Right kidney (tissue), 9 donors: ENCODE data around the gene MAML3.

Experiments used
- DNase-seq: peaks from one replicate; pipeline ENCODE4 v3.0.0-alpha.2; 2016
- long read RNA-seq, 8 donors: transcript quantifications; one replicate each; lab custom pipeline, GENCODE V29; 2026

The MAML3 gene
- long read RNA-seq, donor 1, partial matches to known transcripts, result 5 of 5 reads
- long read RNA-seq, donor 1, other reads (novel, unspliced or antisense), result 0 of 5 reads
- long read RNA-seq, donor 2, result 0 reads
- long read RNA-seq, donor 3, result 0 reads
- long read RNA-seq, donor 4, full-length matches to known transcripts, result 1 of 6 reads
- long read RNA-seq, donor 4, partial matches to known transcripts, result 5 of 6 reads
- long read RNA-seq, donor 4, other reads (novel, unspliced or antisense), result 0 of 6 reads
- long read RNA-seq, donor 5, result 0 reads
- long read RNA-seq, donor 6, partial matches to known transcripts, result 5 of 5 reads
- long read RNA-seq, donor 6, other reads (novel, unspliced or antisense), result 0 of 5 reads
- long read RNA-seq, donor 7, partial matches to known transcripts, result 15 of 15 reads
- long read RNA-seq, donor 7, other reads (novel, unspliced or antisense), result 0 of 15 reads
- long read RNA-seq, donor 8, result 0 reads

DNA sequence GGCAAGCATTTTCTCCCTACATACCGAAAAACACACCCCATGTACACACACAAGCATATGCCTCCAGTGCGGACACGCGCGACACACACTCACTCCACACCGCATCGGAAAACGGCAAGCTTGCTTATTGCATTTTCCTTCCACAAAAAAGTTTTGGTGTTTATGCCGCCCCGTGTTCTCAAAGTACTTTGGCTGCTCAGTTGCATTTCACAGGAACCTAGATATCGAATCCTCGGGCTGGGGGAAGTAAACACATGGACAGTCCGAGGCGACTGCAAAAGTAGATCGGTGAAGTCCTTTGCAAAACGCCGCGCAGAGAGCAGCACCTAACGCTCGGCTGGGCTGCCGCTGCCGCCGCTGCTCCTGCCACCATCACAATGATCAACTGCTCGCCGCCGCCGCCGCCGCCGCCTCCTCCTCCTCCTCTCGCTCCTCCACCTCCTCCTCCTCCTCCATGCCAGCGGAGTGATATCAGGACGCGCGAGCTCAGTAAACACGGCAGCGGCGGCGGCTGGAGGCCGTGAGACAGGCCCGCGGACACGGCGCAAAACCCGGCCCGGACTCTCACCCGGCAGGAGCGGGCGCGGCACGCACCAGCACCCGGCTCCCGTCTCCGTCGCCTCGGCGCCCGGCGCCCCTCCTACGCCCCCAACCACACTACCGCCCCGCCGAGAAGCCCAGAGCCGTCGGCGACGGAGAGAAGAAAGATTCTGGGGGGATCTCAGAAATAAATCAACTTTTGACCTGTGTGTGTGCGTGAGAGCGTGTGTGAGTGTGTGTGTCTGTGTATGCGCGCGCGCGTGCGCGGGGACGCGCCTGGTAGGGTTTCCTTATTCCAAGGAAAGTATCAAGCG, at the start of gene MAML3:
Gene MAML3 (minus strand): TSS at position 467 of the 854 bp plus-strand sequence. CDS start 857 bp downstream, outside the sequence.
- peak; percentile 97 for DNase-seq

DNA sequence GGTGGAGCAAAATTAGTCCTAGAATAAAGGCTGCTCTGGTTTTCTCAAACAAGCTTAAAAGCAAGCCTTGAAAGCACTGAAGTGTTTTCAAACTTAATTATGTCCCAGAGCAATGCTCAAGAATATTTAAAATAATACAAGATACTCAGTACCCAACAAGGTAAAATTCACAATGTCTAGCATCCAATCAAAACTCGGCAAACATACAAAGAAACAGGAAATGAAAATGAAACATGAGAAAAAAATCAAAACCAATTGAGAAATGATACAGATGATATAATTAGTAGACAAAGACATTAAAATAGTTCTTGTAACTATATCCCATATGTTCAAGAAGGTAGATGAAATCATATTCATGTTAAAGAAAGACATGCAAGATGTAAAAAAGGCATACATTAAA, 45.0 kb upstream of the MAML3 start:
- no peak for DNase-seq

DNA sequence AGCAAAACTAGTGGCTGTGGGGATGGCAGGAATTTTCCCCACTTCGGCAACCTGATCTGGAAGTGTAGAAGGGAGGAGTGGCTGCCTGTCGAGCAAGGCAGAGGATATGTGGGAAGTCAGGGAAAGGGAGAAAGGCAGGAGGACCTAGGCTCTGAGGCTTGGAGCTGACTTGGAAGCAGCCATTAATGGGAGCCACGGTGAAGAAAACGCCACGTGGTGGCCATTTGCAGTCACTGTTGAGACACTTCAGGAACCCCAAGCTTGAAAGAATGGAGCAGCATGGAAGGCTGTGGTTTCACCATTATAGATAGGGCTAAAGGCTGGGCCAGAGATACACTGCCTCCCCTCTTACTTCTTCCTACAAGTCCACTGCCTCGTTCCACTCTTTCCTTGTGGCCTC, 41.8 kb upstream of the MAML3 start:
- no peak for DNase-seq

DNA sequence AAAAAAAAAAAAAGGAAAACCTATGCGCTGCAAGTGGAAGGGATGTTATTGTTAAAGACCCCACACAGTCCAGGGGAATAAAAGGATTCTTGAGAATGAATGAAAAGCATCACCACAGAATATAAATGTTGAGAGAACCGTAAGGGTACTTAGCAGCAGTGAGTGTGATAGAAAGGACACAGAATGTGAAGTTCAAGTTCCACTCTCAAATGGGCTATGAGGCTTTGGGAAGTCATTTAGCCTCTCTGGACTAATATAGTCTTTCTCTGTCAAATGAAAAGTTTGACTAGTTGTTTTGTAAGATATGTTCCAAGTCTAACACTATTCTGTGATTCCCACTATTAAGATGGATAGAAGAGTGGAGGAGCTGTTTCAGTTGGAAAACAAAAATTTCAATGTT, 35.8 kb upstream of the MAML3 start:
- DNase-seq, result no peak

DNA sequence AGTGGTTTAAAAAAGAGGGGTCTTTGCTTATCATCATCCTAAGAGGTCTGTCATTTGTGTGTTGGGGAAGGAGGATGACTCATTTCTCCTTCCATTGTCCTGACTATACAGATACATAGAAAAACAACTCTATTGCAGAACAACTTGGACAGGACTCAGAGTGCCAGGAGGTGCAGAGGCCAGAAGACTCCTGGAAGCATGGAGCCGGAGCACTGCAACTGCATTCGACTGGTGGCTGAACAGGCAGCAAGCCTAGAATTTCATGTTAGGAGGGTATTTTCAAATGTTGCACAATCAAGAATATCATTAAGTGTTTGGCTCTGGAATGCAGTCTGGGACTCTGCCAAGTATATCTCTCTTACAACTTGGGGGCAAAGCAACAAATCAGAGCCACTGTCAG, 35.0 kb upstream of the MAML3 start:
- no peak for DNase-seq

DNA sequence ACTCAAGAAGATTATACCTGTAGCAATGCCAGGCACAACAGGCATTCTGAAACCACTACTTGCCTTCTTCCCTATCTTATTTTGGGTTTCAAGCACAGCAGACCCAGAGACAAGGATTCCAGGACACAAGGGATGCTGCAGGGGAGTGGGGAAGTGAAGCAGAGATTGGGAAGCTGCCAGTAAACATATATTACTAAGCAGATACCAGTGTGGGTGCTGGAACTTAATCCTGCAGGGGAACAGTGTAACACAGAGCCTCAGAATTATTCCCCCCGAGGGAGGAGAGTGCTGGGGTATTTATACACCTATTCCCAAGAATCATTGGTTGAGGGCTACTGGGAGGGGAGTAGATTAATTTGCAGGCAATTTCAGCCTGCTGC, 33.3 kb upstream of the MAML3 start:
- DNase-seq, result no peak

DNA sequence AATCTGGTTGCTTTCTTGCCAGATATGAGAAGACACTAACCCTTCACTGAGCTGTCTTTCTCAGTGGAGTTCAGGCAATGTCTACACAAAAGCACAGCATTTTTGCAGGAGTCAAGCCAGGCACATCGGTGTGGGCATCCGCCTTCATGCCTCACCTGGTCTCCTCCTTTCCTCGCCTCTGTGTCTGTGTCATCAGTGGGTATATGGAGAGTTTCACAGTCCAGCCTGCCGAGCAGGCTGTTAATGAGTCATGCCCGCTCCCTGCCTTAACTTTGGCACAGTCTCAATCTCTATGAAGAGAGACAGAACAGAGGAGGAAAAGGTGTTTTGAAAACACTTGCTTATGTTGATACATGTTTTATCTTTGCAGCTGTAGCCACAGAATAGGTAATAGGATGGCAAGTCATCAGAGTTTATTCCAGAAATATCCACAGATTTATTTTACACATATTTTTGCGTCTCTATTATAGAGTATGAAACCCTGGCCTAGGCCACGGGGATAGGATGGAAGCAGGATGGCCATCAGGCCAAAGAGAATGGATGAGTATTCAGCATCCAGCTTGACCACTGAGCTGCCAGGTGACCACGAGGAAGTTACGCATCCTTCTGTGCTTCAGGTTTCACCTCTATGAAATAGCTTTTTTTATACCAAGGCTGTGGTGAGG, 32.8 kb upstream of the MAML3 start:
- DNase-seq, result no peak

DNA sequence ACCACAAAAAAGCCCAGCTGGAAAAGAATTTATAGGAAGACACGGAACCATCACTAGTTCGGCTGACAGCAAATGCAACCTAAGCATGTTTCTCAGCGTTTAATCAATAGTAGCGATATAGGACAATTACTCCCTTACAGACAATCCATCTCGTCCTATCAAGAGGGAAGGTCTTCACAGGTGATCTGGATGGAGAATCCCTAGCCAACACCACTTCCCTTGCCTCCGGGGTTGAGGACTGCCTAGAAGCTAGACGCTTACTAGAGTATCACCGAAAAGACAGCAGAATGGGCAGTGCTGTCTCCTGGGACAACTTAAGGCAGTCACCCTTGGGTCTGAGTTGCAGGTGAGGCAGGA, 32.1 kb upstream of the MAML3 start:
- no peak for DNase-seq

GRCh38 chr4:140185412-140186081, 31.6 kb upstream of the MAML3 start:
- no peak for DNase-seq

DNA sequence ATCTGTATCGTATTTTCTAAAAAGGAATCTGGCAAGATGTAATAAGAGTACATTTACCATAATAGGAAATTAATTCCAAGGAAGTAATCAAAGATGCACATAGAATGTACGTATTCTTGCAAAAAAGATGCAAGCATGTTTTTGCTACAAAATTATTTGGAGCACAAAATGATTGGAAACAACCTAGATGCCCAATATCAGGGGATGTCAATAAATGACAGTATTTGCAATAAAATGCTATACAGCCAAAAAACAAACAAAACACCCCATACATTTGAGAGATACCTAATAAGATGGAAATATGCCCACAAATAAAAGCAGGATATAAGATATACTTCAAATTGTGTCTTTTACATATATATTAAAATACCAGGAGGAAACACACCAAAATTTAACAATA, 29.3 kb upstream of the MAML3 start:
- no peak for DNase-seq

DNA sequence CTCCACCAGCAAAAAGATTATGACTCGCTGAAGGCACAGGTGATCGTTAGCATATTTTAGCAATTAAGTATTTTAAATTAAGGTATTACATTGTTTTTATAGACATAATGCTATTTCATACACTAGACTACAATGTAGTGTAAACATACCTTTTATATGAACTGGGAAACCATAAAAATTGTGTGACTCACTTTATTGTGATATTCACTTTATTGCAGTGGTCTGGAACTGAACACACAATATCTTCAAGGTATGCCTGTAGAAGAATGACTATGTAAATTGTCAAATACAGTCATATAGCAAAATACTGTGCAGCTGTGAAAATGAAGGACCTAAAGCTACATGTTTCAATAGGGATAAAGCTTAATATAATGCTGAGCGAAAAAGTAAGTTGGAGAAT, 26.6 kb upstream of the MAML3 start:
- no peak for DNase-seq

DNA sequence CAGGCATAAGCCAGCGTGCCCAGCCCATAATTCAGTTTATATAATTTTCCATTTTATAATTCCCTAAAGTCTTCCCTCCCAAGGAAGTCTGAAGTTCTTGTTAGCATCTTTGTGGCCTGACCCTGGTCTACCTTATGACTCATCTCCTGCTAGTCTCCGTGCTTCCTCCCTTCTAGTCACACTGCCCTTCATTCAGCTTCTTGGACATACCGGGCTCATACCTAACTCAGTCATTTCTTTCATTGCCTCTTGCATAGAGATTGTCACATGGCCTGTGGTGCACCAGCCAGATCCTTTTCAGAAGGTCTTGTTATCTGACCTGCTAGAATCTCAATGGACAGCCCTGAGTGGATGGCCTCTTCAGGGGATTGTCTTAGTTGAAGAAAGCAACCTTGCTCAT, 22.8 kb upstream of the MAML3 start:
- no peak for DNase-seq

GRCh38 chr4:140174543-140174942, 20.6 kb upstream of the MAML3 start:
- DNase-seq, result no peak

GRCh38 chr4:140172960-140173359, 19.0 kb upstream of the MAML3 start:
- DNase-seq, result no peak

DNA sequence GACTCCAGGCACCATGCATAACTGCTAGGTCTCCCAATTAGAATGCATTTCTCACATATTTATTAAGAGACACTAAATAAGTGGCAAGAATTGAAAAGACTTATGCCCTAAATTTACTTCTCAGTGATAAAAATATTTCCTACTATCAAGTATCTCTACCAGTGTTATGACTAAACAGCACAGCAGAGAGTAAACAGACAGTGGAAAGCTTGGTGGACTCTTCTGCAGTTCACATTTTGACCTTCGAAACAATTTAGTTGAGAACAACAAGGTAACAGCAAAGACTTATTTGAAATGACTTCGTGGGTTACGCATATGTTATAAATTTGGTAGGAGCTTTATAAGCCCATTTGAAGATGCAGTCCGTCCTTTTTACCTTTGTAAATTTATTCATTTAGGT, 16.3 kb upstream of the MAML3 start:
- no peak for DNase-seq

GRCh38 chr4:140168936-140169335, 15.0 kb upstream of the MAML3 start:
- no peak for DNase-seq

GRCh38 chr4:140168474-140168873, 14.5 kb upstream of the MAML3 start:
- no peak for DNase-seq

DNA sequence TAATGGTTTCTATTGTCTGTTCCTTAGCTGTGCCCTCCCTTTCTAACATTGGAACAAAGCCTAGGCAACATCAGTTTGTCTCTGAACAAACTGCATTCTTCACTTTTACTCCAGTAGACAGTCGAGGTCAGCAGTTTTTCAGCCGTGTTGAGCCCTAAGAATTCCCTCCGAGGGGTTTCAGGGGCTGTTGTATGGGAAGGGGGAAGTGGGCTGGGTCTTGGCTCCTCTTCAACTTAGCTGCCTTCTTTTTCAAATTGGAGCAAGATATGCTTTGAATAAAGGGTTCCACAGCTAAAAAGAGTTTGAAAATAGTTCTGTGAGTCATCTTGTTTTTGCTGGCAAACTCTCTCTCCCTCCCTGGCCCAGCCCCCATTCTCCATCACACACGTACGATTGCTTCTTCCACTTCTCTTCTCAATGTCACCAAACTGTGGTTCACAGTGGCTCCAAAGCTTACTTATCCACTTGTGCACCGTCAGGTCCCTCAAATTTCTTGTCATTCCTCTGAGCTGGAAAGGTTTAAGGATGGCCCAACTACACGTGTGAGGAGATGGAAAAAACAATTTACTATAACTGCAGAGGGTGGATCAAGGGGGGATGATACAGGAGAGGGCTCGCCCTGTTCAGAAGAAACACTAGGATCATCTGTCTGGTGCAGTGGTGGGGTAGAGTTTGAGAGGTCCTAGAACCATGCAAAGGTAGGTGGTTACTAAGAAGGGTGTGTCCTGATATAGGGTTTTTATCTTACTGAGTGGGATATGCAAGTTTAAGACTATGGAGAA, 9.2 kb upstream of the MAML3 start:
- no peak for DNase-seq

- DNase-seq, result no peak
Observed at GRCh38 chr4:140162596-140162995, 8.6 kb upstream of the MAML3 start.

DNA sequence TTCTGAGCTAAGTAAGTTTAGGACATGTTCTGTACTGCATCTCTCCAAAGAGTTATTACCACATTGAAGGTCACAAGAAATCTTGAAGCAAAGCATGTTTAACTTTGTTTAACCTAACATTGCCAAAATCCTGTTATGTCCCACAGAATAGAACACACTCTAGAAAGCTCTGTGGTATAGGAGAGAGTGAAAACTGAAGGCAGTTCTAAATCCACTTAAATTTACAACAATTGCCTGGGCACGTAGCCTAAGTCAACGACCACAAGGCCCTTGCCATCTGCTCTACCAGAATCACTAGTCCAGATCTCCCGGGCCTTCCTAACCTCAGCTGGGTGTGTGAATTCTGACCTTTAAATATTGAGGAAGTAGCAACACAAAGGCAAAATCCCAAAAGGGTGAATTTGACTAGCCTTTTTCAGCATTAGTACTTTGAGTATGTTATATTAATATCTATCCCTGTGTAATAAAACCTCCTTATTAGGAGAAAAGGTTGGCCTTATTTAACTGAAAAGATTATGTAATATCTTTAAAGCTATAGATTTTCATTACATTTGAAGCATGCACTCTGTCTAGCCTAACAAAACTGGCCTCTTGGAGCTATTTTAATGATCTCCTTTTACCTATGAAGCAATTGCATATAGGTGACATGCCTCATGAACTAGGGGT, 4.5 kb upstream of the MAML3 start:
- no peak for DNase-seq

DNA sequence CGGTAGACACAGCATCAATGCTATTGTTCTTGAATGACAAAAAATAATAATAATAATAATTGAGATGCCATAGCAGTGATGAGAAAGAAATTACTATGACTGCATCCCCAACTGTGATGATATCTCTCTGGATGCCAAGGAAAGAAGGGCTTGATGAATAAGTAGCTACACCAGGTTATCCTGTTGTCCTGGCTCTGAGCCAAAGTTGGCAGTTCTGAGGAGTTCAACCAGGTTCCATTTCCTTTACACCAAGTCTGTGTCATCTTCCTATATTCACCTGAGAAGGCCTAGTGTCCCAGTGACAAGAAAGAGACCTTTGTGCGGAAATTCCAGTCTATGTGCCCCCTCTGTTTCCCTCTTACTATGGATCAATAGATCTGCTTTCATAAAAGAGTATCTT, 3.4 kb upstream of the MAML3 start:
- no peak for DNase-seq
